ENCODE measurements around the gene RAPH1.

DNA sequence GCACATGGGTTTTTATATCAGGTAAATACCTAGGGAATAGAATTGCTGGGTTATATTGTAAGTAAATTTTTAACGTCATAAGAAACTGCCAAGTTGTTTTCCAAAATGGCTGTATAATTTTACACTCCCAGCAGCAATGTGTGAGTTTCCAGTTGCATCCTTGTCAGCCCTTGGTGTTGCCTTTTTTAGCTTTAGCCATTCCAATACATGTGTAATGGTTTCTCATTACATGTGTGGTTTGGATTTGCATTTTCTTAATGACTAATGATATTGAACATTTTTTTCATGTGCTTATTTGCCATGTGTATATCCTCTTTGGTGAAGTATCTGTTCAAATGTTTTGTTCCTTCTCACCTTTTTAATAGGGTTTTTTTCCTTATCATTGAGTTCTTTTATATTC, 136.1 kb downstream of the RAPH1 start:
- TF ChIP-seq POLR2A (IDR thresholded peaks at IDR 0.05), result no peak
- TF ChIP-seq, protein P1, sequence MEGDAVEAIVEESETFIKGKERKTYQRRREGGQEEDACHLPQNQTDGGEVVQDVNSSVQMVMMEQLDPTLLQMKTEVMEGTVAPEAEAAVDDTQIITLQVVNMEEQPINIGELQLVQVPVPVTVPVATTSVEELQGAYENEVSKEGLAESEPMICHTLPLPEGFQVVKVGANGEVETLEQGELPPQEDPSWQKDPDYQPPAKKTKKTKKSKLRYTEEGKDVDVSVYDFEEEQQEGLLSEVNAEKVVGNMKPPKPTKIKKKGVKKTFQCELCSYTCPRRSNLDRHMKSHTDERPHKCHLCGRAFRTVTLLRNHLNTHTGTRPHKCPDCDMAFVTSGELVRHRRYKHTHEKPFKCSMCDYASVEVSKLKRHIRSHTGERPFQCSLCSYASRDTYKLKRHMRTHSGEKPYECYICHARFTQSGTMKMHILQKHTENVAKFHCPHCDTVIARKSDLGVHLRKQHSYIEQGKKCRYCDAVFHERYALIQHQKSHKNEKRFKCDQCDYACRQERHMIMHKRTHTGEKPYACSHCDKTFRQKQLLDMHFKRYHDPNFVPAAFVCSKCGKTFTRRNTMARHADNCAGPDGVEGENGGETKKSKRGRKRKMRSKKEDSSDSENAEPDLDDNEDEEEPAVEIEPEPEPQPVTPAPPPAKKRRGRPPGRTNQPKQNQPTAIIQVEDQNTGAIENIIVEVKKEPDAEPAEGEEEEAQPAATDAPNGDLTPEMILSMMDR (IDR thresholded peaks at IDR 0.05), result no peak
